A673 (cell line): ENCODE measurements around the gene RBSN. TPM values are rescaled to one million over a fixed set of nuclear protein-coding genes. Genes with fewer than 3 reads are reported as not detected.

Experiments used
- BruUV-seq: library from RNA; stranded (reverse); fragments of 400-500 nt; replicated peaks from 2 replicates; lab custom pipeline; 2021; lab: Mats Ljungman, UMichigan
- CTCF ChIA-PET: fragments of 300-600 bp; sonication (Branson Sonifier 250); formaldehyde crosslinking; loops from one replicate; lab custom pipeline; 2022; ENCODE audit warnings: antibody characterized with exemption; lab: Charles Lee
- POLR2A ChIA-PET: fragments of 300-600 bp; sonication (Branson Sonifier 250); formaldehyde crosslinking; loops from one replicate; lab custom pipeline; 2022; ENCODE audit warnings: antibody characterized with exemption; ENCODE audit not compliant: low non-redundant PET; lab: Charles Lee
- DNase-seq: peaks from one replicate; pipeline ENCODE4 v3.0.0-alpha.2; 2015; ENCODE audit warnings: low spot score
- H3K27ac ChIP-seq: fragments of 200-600 bp; sonication (generic); 2 replicates; pipeline ENCODE4 v1.5.1; 2016; ENCODE audit warnings: mixed run types, low read depth, mild to moderate bottlenecking, mixed read lengths, antibody characterized with exemption, low read length; ENCODE audit not compliant: poor library complexity, severe bottlenecking
- H3K27me3 ChIP-seq: fragments of 200-600 bp; sonication (generic); replicated peaks from 2 replicates; pipeline ENCODE4 v1.6.1; 2017; ENCODE audit warnings: mixed run types, low read depth, mild to moderate bottlenecking, mixed read lengths, antibody characterized with exemption, low read length; ENCODE audit not compliant: insufficient read depth, poor library complexity
- H3K36me3 ChIP-seq: fragments of 200-600 bp; sonication (generic); 2 replicates; pipeline ENCODE4 v1.6.1; 2016; ENCODE audit warnings: mixed run types, mild to moderate bottlenecking, mixed read lengths, antibody characterized with exemption, low read length; ENCODE audit not compliant: insufficient read depth, poor library complexity, severe bottlenecking
- H3K4me1 ChIP-seq: fragments of 200-600 bp; sonication (generic); 2 replicates; pipeline ENCODE4 v1.6.1; 2017; ENCODE audit warnings: mixed run types, mild to moderate bottlenecking, mixed read lengths, antibody characterized with exemption, low read length; ENCODE audit not compliant: insufficient read depth, poor library complexity, severe bottlenecking
- H3K4me3 ChIP-seq: fragments of 200-600 bp; sonication (generic); 2 replicates; pipeline ENCODE4 v1.5.1; 2016; ENCODE audit warnings: low read depth, mixed run types, mild to moderate bottlenecking, mixed read lengths, low read length; ENCODE audit not compliant: poor library complexity, severe bottlenecking
- H3K9me3 ChIP-seq: fragments of 200-600 bp; sonication (generic); 2 replicates; pipeline ENCODE4 v1.6.1; 2016; ENCODE audit warnings: mixed run types, low read depth, mild to moderate bottlenecking, mixed read lengths, antibody characterized with exemption, low read length; ENCODE audit not compliant: poor library complexity, severe bottlenecking
- CTCF ChIP-seq: fragments of 300-800, 200-600 bp; sonication (generic); conservative IDR thresholded peaks from 2 replicates; pipeline ENCODE4 v1.5.1; 2017; ENCODE audit warnings: low read depth, mild to moderate bottlenecking, antibody characterized with exemption, low read length, moderate library complexity, mixed read lengths
- EZH2 ChIP-seq: fragments of 200-600 bp; sonication (generic); IDR thresholded peaks from 2 replicates; pipeline ENCODE4 v1.6.1; 2017; ENCODE audit warnings: borderline replicate concordance, low read depth, mild to moderate bottlenecking, mixed read lengths, antibody characterized with exemption, low read length; ENCODE audit not compliant: poor library complexity, severe bottlenecking
- intact Hi-C: fragments of 100-400 bp; cut with micrococcal nuclease; formaldehyde crosslinking; loops from one replicate; pipeline ENCODE4 v1.10.0; 2022; ENCODE audit not compliant: unreplicated experiment
- total RNA-seq: library from RNA; stranded (reverse); gene quantifications from 2 replicates; pipeline ENCODE4 v1.2.3, GENCODE V29; 2021

RBSN gene
- total RNA-seq, 1 experiment from 2014 or later: 31.2 TPM

- no TSS peak for BruUV-seq
- Histone ChIP-seq H3K27me3 (no peaks in the 10 kb centered on the region), H3K36me3 (no peaks in the 10 kb centered on the region), H3K27ac (no peak overlapping the region), H3K4me1 (peaks cover 5% of the 10 kb centered on the region), H3K4me3 (no peak overlapping the region), H3K9me3 (no peaks in the 10 kb centered on the region)
- intact Hi-C loops: no loop called here
- DNase-seq: no peak
- TF ChIP-seq CTCF (no peak), EZH2 (no peak)
- CTCF ChIA-PET: no interaction called here
- POLR2A ChIA-PET: no interaction called here
Observed at GRCh38 chr3:15066467-15066866, 32.5 kb downstream of the RBSN start.

DNA sequence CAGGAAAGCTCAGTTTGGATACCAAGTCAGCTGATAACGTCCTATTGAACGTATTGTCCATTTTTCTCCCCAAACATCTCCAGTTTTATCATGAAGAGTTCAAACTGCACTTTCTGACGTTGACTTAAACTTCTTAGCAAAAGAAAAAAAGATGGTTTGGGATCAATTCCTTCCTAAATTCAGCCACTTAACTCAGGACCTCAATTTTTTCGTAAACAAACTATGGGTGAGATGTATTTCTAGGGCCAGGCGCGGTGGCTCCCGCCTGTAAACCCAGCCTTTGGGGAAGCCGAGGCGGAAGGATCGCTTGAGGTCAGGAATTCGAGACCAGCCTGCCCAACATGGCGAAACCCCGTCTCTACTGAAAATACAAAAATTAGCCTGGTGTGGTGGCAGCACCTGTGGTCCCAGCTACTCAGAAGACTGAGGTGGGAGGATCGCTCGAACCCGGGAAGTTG, 33.4 kb downstream of the RBSN start:
- DNase-seq: no peak
- CTCF ChIA-PET: interaction anchor here (1.2 kb wide), 1 partner anchor 14 kb away, joined by 4 read pairs; no protein-coding TSS in a partner anchor
- Histone ChIP-seq H3K9me3 (no peaks in the 10 kb centered on the region), H3K4me3 (peak overlapping the region; percentile 99), H3K36me3 (no peaks in the 10 kb centered on the region), H3K4me1 (peaks cover 5% of the 10 kb centered on the region), H3K27me3 (no peaks in the 10 kb centered on the region), H3K27ac (no peak overlapping the region)
- intact Hi-C loops: no loop called here
- no TSS peak for BruUV-seq
- no peak for TF ChIP-seq CTCF
- no peak for TF ChIP-seq EZH2
- POLR2A ChIA-PET: interaction anchor here (0.6 kb wide), 1 partner anchor 23 kb away, joined by 4 read pairs; no protein-coding TSS in a partner anchor

DNA sequence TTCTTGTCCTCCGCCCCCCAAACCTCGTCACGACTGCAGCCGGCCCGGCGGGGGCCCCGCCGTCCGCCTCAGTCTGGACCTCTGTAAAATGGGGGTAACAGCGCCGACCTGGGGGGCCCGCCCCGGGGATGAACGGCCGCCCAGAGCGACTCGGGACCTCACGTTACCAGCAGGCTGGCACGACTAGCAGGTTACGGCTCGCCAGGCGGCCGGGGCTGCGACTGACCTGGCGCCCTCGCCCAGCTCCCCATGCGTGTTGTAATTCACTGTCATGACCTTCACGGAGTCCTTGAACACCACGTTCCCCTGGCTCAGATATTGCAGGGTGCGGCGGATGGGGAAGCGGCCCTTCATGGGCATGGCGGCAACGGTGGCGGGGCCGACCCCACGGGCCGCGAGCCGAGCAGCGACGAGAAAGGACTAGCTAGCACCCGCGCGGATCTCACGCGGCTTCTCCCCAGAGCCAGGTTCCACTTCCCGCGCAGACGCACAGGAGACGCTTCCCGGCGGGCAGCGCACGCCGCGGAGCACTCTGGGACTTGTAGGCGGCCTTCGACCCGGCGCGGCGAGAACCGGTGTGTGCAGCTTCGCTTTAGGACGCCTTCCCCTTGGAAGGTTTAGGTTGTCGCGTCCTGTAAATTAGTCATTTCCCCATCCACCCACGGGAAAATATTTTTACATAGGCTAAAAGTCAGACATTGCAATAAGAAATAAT, 34.0 kb downstream of the RBSN start, which contains the start of gene MRPS25:
Gene MRPS25, minus strand, starts transcription at position 481 of the 715 bp plus-strand sequence. Its CDS starts 121 bp downstream, at position 360.
- peak; percentile 96 for DNase-seq
- ChIA-PET POLR2A (interaction anchor here (0.6 kb wide), 1 partner anchor 22 kb away, joined by 4 read pairs; no protein-coding TSS in a partner anchor), CTCF (interaction anchor here (0.5 to 1.2 kb wide), 2 partner anchors 14 to 597 kb away, joined by 3 to 4 read pairs; no protein-coding TSS in a partner anchor)
- H3K36me3 ChIP-seq: no peaks in the 10 kb centered on the region
- BruUV-seq: no TSS peak
- H3K27ac ChIP-seq: peak within 1 kb of the TSS; percentile 86
- H3K4me3 ChIP-seq: peak within 1 kb of the TSS; percentile 99
- no peaks in the 10 kb centered on the region for H3K27me3 ChIP-seq
- TF ChIP-seq CTCF: no peak
- no peak for TF ChIP-seq EZH2
- peaks cover 5% of the 10 kb centered on the region for H3K4me1 ChIP-seq
- intact Hi-C loops: no loop called here
- H3K9me3 ChIP-seq: no peaks in the 10 kb centered on the region
